HG03469 (cell line): ENCODE data around the gene MAP3K7CL.

Experiments used
- ATAC-seq: cut with Tn5 transposase; IDR thresholded peaks from one replicate; pipeline ENCODE4 v1.9.1; 2021; ENCODE audit warnings: mild to moderate bottlenecking, moderate library complexity, moderate number of reproducible peaks; ENCODE audit not compliant: unreplicated experiment

Gene MAP3K7CL

DNA sequence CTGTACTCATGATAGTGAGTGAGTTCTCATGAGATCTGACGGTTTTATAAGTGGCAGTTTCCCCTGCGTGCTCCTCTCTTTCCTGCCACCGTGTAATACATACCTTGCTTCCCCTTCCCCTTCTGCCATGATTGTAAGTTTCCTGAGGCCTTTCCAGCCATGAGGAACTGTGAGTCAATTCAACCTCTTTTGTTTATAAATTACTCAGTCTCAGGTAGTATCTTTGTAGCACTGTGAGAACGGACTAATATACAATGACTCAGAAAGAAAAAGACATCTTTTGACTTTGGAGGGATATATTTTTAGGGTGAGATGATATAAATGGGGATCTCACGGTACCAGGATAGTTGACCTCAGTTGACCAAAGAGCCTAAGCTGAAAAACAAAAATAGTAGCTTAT, 93.6 kb downstream of the MAP3K7CL start:
- no peak for ATAC-seq
